IMR-90 (cell line): ENCODE data around the gene INMT. TPM values are rescaled to one million over a fixed set of nuclear protein-coding genes. Genes with fewer than 3 reads are reported as not detected.
A peak's percentile ranks its signal among the peaks of the same experiment; 100 is the strongest.

ENCODE experiments used
- ATAC-seq: fragments of 200-7000 bp; cut with Tn5 transposase; 2 replicates; pipeline ENCODE4 v1.9.1; 2020; ENCODE audit warnings: low read depth, mild to moderate bottlenecking, moderate library complexity
- BruUV-seq: library from RNA; stranded (reverse); fragments of 400-500 nt; replicated peaks from 2 replicates; lab custom pipeline; 2021; lab: Mats Ljungman, UMichigan
- CTCF ChIA-PET: fragments of 300-600 bp; formaldehyde crosslinking; extraction: SDS; loops from one replicate; lab custom pipeline; 2021; ENCODE audit warnings: antibody characterized with exemption; lab: Yijun Ruan, JAX
- POLR2A ChIA-PET: fragments of 300-600 bp; sonication (Branson Sonifier 250); formaldehyde crosslinking; loops from one replicate; lab custom pipeline; 2022; ENCODE audit warnings: antibody characterized with exemption; ENCODE audit not compliant: unreplicated experiment; lab: Charles Lee
- DNase-seq: peaks from one replicate; pipeline ENCODE4 v3.0.0; 2013
- H2AFZ ChIP-seq: replicated peaks from 2 replicates; pipeline ENCODE3; 2013; ENCODE audit warnings: low read length, mild to moderate bottlenecking; ENCODE audit not compliant: poor library complexity
- H2AK5ac ChIP-seq: 2 replicates; pipeline ENCODE4 v1.6.1; 2013; ENCODE audit warnings: low read depth, low read length, inconsistent platforms
- H2AK9ac ChIP-seq: replicated peaks from 2 replicates; pipeline ENCODE3; 2013; ENCODE audit warnings: mild to moderate bottlenecking, low read depth, low read length, moderate library complexity; ENCODE audit not compliant: poor library complexity
- H2BK120ac ChIP-seq: 2 replicates; pipeline ENCODE4 v1.6.1; 2013; ENCODE audit warnings: low read depth, low read length, inconsistent platforms
- H2BK15ac ChIP-seq: 3 replicates; pipeline ENCODE4 v1.6.1; 2013; ENCODE audit warnings: low read depth, low read length, inconsistent platforms
- H2BK20ac ChIP-seq: 2 replicates; pipeline ENCODE4 v1.6.1; 2013; ENCODE audit warnings: low read depth, mild to moderate bottlenecking, inconsistent platforms, low read length, moderate library complexity
- H2BK5ac ChIP-seq: 2 replicates; pipeline ENCODE4 v1.6.1; 2013; ENCODE audit warnings: mild to moderate bottlenecking, low read depth, low read length, inconsistent platforms; ENCODE audit not compliant: poor library complexity, severe bottlenecking
- H3K14ac ChIP-seq: replicated peaks from 2 replicates; pipeline ENCODE4 v1.6.1; 2013; ENCODE audit warnings: low read depth, low read length, inconsistent platforms
- H3K18ac ChIP-seq: 2 replicates; pipeline ENCODE4 v1.6.1; 2013; ENCODE audit warnings: low read depth, low read length, control low read depth
- H3K23ac ChIP-seq: 2 replicates; pipeline ENCODE4 v1.6.1; 2013; ENCODE audit warnings: low read depth, low read length, inconsistent platforms
- H3K27ac ChIP-seq: 2 replicates; pipeline ENCODE4 v1.5.1; 2013; ENCODE audit warnings: mild to moderate bottlenecking, control low read depth, low read length; ENCODE audit not compliant: insufficient read depth
- H3K27me3 ChIP-seq: 2 replicates; pipeline ENCODE4 v1.6.1; 2013; ENCODE audit warnings: low read length; ENCODE audit not compliant: control insufficient read depth, insufficient read depth
- H3K36me3 ChIP-seq: 2 replicates; pipeline ENCODE4 v1.6.1; 2013; ENCODE audit warnings: low read length, mixed read lengths; ENCODE audit not compliant: control insufficient read depth, insufficient read depth
- H3K4ac ChIP-seq: 2 replicates; pipeline ENCODE4 v1.6.1; 2013; ENCODE audit warnings: low read depth, low read length, inconsistent platforms
- H3K4me1 ChIP-seq: 2 replicates; pipeline ENCODE4 v1.6.1; 2013; ENCODE audit warnings: low read length, mixed read lengths; ENCODE audit not compliant: control insufficient read depth, insufficient read depth
- H3K4me2 ChIP-seq: 2 replicates; pipeline ENCODE4 v1.6.1; 2013; ENCODE audit warnings: low read depth, mild to moderate bottlenecking, control low read depth, low read length, moderate library complexity
- H3K4me3 ChIP-seq: 2 replicates; pipeline ENCODE4 v1.5.1; 2013; ENCODE audit warnings: low read depth, mild to moderate bottlenecking, control low read depth, low read length, moderate library complexity; ENCODE audit not compliant: insufficient read depth
- H3K56ac ChIP-seq: 2 replicates; pipeline ENCODE4 v1.6.1; 2013; ENCODE audit warnings: low read length, inconsistent platforms; ENCODE audit not compliant: insufficient read depth; ENCODE audit errors: extremely low read depth
- H3K79me1 ChIP-seq, 2 experiments: 2 replicates each; pipeline ENCODE4 v1.6.1; 2013; ENCODE audit warnings: low read length in 2 of 2, inconsistent platforms in 1 of 2, low read depth in 1 of 2
- H3K9ac ChIP-seq: 2 replicates; pipeline ENCODE4 v1.6.1; 2013; ENCODE audit warnings: low read depth, low read length, control low read depth
- H3K9me1 ChIP-seq: 2 replicates; pipeline ENCODE4 v1.6.1; 2013; ENCODE audit warnings: low read length, inconsistent platforms; ENCODE audit not compliant: insufficient read depth
- H3K9me3 ChIP-seq: 2 replicates; pipeline ENCODE4 v1.6.1; 2013; ENCODE audit warnings: low read length; ENCODE audit not compliant: control insufficient read depth, insufficient read depth
- H4K20me1 ChIP-seq: 2 replicates; pipeline ENCODE4 v1.6.1; 2013; ENCODE audit warnings: low read length, inconsistent platforms; ENCODE audit not compliant: insufficient read depth
- H4K5ac ChIP-seq: 2 replicates; pipeline ENCODE4 v1.6.1; 2013; ENCODE audit warnings: mild to moderate bottlenecking, low read depth, low read length, control low read depth
- H4K8ac ChIP-seq, 2 experiments: 2 replicates each; pipeline ENCODE4 v1.6.1; 2013; ENCODE audit warnings: low read depth in 2 of 2, low read length in 2 of 2, control low read depth in 1 of 2, inconsistent platforms in 1 of 2
- H4K91ac ChIP-seq: 2 replicates; pipeline ENCODE4 v1.6.1; 2013; ENCODE audit warnings: low read depth, low read length, inconsistent platforms; ENCODE audit not compliant: insufficient read depth
- BHLHE40 ChIP-seq: fragments of 150-350 bp; IDR thresholded peaks from 2 replicates; pipeline ENCODE4 v1.6.1; 2016; ENCODE audit warnings: mild to moderate bottlenecking, low read depth, low read length
- CEBPB ChIP-seq: IDR thresholded peaks from 2 replicates; pipeline ENCODE4 v1.6.1; 2012; ENCODE audit warnings: low read depth, low read length, improper control_type of control experiment
- CHD1 ChIP-seq: IDR thresholded peaks from 2 replicates; pipeline ENCODE4 v1.6.1; 2012; ENCODE audit warnings: low read depth, low read length, improper control_type of control experiment
- CTCF ChIP-seq: conservative IDR thresholded peaks from 2 replicates; pipeline ENCODE4 v1.5.1; 2012; ENCODE audit warnings: mild to moderate bottlenecking, low read depth, low read length, improper control_type of control experiment
- MAFK ChIP-seq: IDR thresholded peaks from 2 replicates; pipeline ENCODE4 v1.6.1; 2012; ENCODE audit warnings: low read depth, low read length, improper control_type of control experiment
- MAZ ChIP-seq: IDR thresholded peaks from 2 replicates; pipeline ENCODE4 v1.6.1; 2012; ENCODE audit warnings: low read depth, mild to moderate bottlenecking, low read length, improper control_type of control experiment, moderate library complexity, borderline replicate concordance
- MXI1 ChIP-seq: IDR thresholded peaks from 2 replicates; pipeline ENCODE4 v1.6.1; 2012; ENCODE audit warnings: low read depth, mild to moderate bottlenecking, low read length, moderate library complexity, borderline replicate concordance
- NFE2L2 ChIP-seq: fragments of 150-350 bp; IDR thresholded peaks from 2 replicates; pipeline ENCODE4 v1.6.1; 2016; ENCODE audit warnings: low read depth, mild to moderate bottlenecking, low read length
- POLR2A ChIP-seq: IDR thresholded peaks from 2 replicates; pipeline ENCODE4 v1.6.1; 2012; ENCODE audit warnings: mild to moderate bottlenecking, low read depth, low read length
- RAD21 ChIP-seq: IDR thresholded peaks from 2 replicates; pipeline ENCODE4 v1.6.1; 2012; ENCODE audit warnings: low read length, improper control_type of control experiment
- RFX5 ChIP-seq: IDR thresholded peaks from 2 replicates; pipeline ENCODE4 v1.8.0; 2012; ENCODE audit warnings: low read depth, mild to moderate bottlenecking, low read length, moderate library complexity
- SMC3 ChIP-seq: fragments of 150-350 bp; IDR thresholded peaks from 2 replicates; pipeline ENCODE4 v1.6.1; 2016; ENCODE audit warnings: low read depth, mild to moderate bottlenecking, antibody characterized with exemption, low read length, moderate library complexity
- USF2 ChIP-seq: fragments of 150-350 bp; IDR thresholded peaks from 2 replicates; pipeline ENCODE4 v1.6.1; 2017; ENCODE audit warnings: mild to moderate bottlenecking, antibody characterized with exemption, low read length, low read depth
- WGBS, 2 experiments: methylation state at CpG; one replicate each; pipeline versions ENCODE4 v1.1.5 to v1.1.7; 2013; ENCODE audit warnings: missing lambda C conversion rate in 2 of 2; ENCODE audit not compliant: insufficient read length in 1 of 2; ENCODE audit errors: extremely low coverage in 2 of 2; 5-methylcytosine and 5-hydroxymethylcytosine counted together
- dilution Hi-C: fragments of 300-500 bp; cut with HindIII; formaldehyde crosslinking; loops from one replicate; pipeline ENCODE4 v1.14.3; 2018; ENCODE audit warnings: low sequenced_read_pairs; ENCODE audit not compliant: unreplicated experiment
- in situ Hi-C: fragments of 300-500 bp; cut with MboI; formaldehyde crosslinking; loops from 3 replicates; pipeline ENCODE4 v1.14.3; 2019; ENCODE audit warnings: low sequenced_read_pairs, inconsistent platforms, mixed read lengths
- intact Hi-C: fragments of 100-400 bp; cut with micrococcal nuclease; formaldehyde crosslinking; loops from 2 replicates; pipeline ENCODE4 v1.10.0; 2022
- polyA plus RNA-seq, 3 experiments: library from polyadenylated mRNA; depleted of rRNA; stranded (reverse); fragments of >200 nt; gene quantifications; 2 replicates each; pipeline ENCODE4 v1.2.3, GENCODE V29; 2012; ENCODE audit warnings: low replicate concordance in 1 of 3
- total RNA-seq: library from RNA; depleted of rRNA; stranded (reverse); fragments of >200 nt; gene quantifications from 2 replicates; pipeline ENCODE4 v1.2.3, GENCODE V29; 2012
- TF ChIP-seq, protein P1 (sequence below): fragments of 150-350 bp; IDR thresholded peaks from 2 replicates; pipeline ENCODE4 v1.6.1; 2016; ENCODE audit warnings: low read depth, mild to moderate bottlenecking, low read length, moderate library complexity, borderline replicate concordance

Gene INMT
- total and polyA plus RNA-seq, 2 of the 4 experiments (the other 2 are of a cell fraction): 0.39 to 2.2 TPM

DNA sequence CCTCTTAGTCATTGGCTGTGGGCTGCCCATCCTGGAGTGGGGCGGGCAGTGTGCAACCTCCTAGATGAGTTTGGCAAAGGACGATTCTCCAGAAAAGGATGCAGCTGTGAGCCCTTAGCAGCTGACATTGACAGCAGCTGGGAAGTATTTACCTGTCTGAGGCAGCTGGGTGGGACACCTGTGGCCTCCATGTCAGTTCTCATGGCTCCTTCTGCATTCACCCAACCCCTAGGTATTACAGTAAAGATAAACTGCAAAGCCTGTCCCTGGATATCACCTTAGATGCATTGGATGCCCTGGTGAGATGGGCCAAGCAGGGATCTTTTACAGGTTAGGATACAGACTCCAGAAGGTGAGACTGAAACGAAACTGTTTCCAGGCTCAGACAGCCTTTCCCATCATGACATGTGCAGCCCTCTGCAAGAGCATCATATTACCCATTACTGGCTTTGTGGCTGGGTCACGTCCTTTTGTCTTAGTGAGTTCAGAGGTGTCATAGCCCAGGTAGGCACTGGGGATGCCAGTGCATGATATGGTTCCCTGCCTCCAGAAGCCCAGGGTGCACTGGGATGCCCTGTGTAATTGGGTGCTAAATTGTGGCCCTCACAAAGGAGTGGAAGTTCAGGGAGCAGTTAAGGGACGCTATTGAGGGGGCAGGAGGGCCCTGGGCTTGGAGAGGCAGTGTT lies 48.2 kb downstream of the INMT start:
- CTCF ChIA-PET: interaction anchor here (0.8 to 1.6 kb wide), 3 partner anchors 139 to 322 kb away, joined by 3 to 12 read pairs (median 4); no protein-coding TSS in a partner anchor
- Histone ChIP-seq H3K36me3 (no peaks in the 10 kb centered on the region), H3K56ac (peak overlapping the region; percentile 8; the same call in 1 of the 2 replicates), H3K9me3 (no peaks in the 10 kb centered on the region), H3K4me1 (peaks cover 51% of the 10 kb centered on the region), H3K4me2 (0 out of 2 replicates have a peak overlapping the region, but pooled peaks have one; percentile 15), H3K27me3 (no peaks in the 10 kb centered on the region), H2BK20ac (peak overlapping the region; percentile 86), H3K9ac (no peak overlapping the region), H2AK9ac (no peak overlapping the region), H3K9me1 (peaks cover 45% of the 10 kb centered on the region), H2AFZ (peak overlapping the region; percentile 72), H4K8ac (peak overlapping the region; percentile 61 to 74; a peak in 3 of 4 replicates), H3K18ac (peak overlapping the region; percentile 30; the same call in 1 of the 2 replicates), H3K14ac (peak overlapping the region; percentile 36; the same call in 1 of the 2 replicates), H3K79me1 (peaks cover 4 to 33% of the 10 kb centered on the region in 2 experiments), H2BK120ac (peak overlapping the region; percentile 89), H3K27ac (peak overlapping the region; percentile 56), H2BK5ac (no peak overlapping the region), H3K4me3 (no peak overlapping the region), H2AK5ac (peak overlapping the region; percentile 41), H3K4ac (peak overlapping the region; percentile 84), H3K23ac (peak overlapping the region; percentile 69; the same call in 1 of the 2 replicates), H4K5ac (peak overlapping the region; percentile 42; the same call in 1 of the 2 replicates), H2BK15ac (peak overlapping the region; percentile 42; the same call in 2 of the 3 replicates), H4K20me1 (peaks cover 11% of the 10 kb centered on the region; the same call in 1 of the 2 replicates), H4K91ac (peak overlapping the region; percentile 43)
- in situ Hi-C loops: loop anchor here (5.0 kb wide), 3 partner anchors 177 to 937 kb away; no protein-coding TSS in a partner anchor
- DNase-seq: no peak
- POLR2A ChIA-PET: interaction anchor here (0.9 kb wide), 1 partner anchor 48 kb away, joined by 3 read pairs; the partner anchor contains the start of gene INMT
- intact Hi-C loops: loop anchor here (1.0 to 10.0 kb wide), 10 partner anchors 49 to 1405 kb away; no protein-coding TSS in a partner anchor
- no CpG with 5 or more reads among the region's 5 CpGs for WGBS, 2 experiments
- dilution Hi-C loops: no loop called here
- no TSS peak for BruUV-seq
- no peak for ATAC-seq
- no peak for TF ChIP-seq CHD1
- TF ChIP-seq BHLHE40: no peak
- no peak for TF ChIP-seq MAFK
- no peak for TF ChIP-seq RFX5
- TF ChIP-seq NFE2L2: no peak
- TF ChIP-seq, protein P1, sequence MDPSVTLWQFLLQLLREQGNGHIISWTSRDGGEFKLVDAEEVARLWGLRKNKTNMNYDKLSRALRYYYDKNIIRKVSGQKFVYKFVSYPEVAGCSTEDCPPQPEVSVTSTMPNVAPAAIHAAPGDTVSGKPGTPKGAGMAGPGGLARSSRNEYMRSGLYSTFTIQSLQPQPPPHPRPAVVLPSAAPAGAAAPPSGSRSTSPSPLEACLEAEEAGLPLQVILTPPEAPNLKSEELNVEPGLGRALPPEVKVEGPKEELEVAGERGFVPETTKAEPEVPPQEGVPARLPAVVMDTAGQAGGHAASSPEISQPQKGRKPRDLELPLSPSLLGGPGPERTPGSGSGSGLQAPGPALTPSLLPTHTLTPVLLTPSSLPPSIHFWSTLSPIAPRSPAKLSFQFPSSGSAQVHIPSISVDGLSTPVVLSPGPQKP: no peak
- TF ChIP-seq CTCF: no peak
- no peak for TF ChIP-seq SMC3
- no peak for TF ChIP-seq CEBPB
- no peak for TF ChIP-seq RAD21
- no peak for TF ChIP-seq MAZ
- no peak for TF ChIP-seq MXI1
- no peak for TF ChIP-seq USF2
- no peak for TF ChIP-seq POLR2A
